Posterior cingulate gyrus (tissue), 11 donors: ENCODE measurements around the gene TDRD7.

Experiments
- DNase-seq, 10 donors: peaks; one replicate each; pipeline versions ENCODE4 v3.0.0 to v3.0.0-alpha.2; 2020 to 2021; ENCODE audit warnings: mixed read lengths in 3 of 10
- intact Hi-C: fragments of 100-400 bp; cut with DNase I; formaldehyde crosslinking; loops from one replicate; pipeline ENCODE4 v1.15.1; 2023

The TDRD7 gene

DNA sequence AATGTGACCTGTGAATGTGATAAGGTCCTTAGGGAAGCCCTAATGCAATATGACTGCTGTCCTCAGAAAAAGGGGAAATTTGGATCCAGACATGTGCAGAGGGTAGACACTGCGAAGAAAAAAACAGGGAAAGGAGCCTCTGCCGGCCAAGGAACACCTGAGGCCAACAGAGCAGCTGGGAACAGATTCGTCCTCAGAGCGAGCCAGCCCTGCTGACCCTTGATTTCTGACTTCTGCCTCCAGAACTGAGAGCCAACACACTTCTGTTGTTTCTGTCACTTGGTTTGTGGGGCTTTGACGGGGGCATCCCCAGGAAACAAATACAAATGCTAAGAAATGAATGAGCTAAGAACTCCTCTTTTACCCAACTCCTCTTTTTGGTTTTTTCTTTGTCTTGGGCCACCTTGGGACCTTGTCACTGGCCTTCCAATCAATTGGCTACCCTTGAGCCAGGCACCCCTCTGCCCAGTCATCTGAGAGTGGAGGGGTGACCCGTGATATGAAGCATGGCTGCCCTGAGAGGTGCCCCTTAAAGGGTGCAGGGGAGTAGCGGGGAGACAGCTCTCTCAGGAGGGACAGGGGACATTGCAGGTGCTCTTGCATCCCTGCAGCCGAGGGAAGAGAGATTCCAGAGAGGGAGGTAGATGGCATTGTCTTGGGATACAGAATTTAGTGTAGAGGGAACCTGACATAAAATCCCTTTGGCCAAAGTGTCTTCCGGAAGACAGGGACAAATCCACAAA lies 106.4 kb downstream of the TDRD7 start:
- intact Hi-C loops = no loop called here
- no peak for DNase-seq

DNA sequence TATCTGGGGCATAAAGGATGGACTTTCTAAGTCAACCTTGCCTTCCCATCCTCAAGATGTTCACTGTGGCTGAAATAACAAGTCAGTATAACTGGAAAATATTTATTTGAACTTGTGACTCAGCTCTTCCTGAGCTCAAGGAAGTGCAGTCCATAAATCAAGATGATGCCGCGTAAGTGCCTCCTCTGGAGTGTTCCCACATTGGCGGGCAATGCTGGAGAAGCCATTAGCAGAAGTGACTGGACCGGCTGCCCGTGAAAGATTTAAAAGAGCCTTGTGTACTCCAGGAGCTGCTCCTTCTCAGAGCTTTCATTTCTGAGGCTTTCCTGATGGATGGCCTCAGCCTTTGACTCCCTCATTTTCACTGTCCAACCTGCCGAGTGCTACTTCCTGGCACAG lies 107.0 kb downstream of the TDRD7 start:
- intact Hi-C loops = no loop called here
- DNase-seq = no peak

DNA sequence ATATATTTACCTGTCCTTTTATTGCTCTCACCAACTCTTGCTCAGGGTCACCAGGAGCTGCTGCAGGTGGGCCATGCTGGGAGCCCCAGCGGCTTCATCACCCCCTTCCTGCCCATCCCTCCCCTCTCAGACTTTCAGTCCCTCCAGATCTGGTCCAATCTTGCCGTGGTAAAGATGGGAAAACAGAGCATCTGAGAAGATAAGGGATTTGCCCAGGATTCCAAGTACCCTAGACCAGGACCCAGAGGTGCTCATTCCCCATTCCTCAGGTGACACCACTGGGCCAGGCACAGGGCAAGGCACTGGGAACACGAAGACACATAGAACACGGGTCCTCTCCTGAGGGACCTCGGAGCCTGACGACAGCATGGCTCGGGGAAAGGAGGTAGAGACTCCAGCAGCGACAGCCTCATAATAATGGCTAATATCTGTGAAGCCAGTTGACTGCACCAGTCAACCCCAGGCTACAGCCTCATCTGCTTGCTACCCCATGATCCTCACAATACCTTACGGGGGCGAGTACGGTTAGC lies 107.6 kb downstream of the TDRD7 start:
- no peak for DNase-seq
- intact Hi-C loops = no loop called here

DNA sequence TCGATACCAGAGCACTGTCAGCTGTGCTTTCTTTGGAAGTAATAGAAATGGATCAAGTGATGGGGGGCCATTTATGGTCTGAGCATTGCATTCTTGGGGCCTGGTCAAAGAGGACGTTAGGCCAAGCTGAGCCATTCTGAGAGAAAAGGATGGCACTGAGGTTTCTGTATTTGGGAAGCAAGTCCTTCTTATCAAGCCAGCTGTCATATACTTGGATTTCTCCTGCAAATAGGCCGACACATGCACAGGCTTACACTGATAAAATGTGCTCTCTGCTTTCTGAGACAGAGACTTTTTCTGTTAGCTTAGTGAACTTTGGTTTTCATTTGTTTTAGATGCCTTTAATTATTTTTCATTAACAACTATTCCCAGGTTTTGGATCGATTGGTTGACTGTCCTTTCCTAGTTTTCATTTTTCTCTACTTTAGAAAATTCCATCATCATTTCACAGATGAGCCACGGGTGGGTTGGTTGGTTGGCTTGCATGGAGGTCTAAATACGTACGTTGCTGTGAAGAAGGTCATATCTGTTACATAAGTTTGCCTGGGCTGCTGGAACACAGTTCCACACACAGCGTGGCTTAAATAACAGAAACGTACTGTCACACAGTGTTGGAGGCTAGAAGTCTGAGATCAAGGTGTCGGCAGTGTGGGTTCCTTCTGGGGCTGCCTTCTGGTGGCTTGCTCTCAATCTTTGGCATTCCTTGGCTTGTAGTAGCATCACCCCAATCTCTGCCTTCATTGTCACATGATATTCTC lies 109.9 kb downstream of the TDRD7 start:
- peak in 1 of 10 donors; percentile 50 for DNase-seq

DNA sequence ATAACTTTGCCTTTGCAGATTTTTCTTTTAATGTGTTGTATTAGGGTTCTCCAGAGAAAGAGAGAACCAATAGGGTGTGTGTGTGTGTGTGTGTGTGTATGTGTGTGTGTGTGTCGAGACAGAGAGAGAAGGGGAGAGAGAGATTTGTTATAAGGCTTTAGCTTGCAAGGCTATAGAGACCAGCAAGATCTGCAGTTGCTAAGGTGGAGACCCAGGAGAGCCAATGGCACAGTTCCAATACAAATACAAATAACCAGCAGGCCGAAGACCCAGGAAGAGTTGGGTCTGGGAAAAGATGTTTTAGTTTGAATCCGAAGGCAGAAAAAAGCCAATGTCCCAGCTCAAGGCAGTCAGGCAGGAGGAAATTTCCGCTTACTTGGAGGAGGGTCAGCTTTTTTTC lies 112.5 kb downstream of the TDRD7 start:
- intact Hi-C loops = no loop called here
- no peak for DNase-seq

More for the DNA sequence above, 109.9 kb downstream of the TDRD7 start:
- intact Hi-C loops = no loop called here

DNA sequence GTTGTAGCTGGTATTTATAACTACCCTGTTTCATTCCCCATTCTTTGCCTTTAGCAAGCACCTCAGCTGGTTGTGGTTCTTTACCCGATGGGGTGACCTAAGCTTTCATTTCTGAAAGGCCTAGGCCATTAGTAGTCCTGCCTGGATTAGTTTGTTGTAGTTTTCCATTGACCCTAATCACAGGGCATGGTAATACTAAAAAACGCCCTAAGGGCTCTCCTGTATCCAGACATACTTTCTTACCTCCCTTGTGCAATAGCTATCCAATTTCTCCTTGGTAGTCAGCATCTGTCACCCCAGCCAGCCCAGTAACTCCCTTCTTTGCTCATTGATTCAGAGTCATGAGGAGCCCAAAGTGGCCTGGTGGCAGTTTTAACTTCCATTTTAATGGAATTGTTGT lies 113.6 kb downstream of the TDRD7 start:
- DNase-seq = no peak
- intact Hi-C loops = no loop called here

DNA sequence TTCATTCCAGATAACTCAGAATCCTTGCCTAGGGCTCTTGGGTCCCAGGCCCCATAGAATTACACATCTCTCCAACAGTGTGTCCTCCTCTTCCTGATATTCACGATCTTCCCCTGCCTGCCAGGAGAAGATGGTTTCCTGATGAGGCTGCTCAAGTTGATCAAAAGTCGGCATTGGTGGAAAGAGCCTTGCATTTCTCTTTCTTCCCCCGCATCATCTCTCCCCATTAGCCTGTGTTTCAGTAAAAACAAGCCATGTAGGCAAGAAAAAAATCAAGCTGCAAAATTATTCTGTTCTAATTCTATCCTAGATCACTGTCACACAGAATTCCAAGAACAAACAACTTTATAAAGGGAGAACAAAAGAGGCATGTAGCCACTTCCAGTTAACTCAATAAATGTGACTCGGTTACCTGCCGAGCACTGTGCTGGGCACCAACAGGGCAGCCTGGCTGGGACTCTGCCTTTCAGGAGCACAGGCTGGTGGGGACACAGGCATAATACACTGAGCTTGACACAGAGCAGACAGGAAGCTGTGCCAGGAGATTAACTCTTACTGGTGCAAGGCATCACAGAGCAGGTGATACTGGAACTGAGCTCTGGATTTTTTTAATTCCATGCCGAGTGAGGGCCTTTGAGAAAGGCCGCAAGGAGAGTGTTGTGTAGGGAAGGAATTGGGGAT lies 115.1 kb downstream of the TDRD7 start:
- intact Hi-C loops = no loop called here
- peak in 1 of 10 donors; percentile 49 for DNase-seq

DNA sequence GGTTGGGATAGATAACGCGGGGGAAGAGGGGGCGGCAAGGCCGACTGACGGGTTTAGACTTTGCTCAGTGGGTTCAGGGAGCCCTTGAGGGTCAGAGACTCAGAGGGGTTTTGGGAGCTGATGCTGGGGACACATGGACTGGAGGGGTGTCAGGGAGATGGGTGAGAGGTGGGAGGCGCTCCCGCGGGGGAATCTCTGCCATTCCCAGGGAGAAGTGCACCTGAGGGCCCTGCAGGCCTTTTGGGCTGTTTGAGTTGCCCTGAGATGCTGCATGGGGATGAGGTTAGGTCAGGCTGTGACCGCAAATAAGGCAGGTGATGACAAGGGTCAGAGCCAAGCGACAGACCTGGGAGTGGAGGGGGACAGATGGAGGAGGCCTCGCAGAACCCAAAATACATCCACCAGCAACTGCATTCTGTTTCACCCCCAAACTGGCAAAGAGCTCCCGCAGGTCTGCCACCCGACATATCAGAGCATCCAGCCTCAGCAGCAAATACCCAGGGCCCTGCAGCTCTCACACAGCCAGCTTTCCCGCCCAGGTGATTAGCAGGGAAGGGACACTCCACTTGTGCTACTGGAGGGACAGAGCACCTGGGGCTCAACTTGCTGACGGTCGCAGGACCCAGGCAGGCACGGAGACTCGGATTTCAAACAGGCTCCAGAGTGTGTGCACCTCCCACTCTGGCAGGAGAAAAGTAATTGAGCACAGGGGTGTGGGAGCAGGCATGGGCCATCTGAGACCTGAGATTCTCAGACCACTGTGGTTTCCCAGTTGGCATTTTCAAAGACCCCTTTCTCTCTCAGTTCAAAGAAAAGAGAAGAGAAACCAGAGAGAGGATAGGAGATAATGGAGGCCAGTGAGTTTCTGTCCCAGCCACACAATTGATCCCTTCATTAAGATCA lies 116.0 kb downstream of the TDRD7 start:
- intact Hi-C loops = no loop called here
- peak in 1 of 10 donors; percentile 67 for DNase-seq

DNA sequence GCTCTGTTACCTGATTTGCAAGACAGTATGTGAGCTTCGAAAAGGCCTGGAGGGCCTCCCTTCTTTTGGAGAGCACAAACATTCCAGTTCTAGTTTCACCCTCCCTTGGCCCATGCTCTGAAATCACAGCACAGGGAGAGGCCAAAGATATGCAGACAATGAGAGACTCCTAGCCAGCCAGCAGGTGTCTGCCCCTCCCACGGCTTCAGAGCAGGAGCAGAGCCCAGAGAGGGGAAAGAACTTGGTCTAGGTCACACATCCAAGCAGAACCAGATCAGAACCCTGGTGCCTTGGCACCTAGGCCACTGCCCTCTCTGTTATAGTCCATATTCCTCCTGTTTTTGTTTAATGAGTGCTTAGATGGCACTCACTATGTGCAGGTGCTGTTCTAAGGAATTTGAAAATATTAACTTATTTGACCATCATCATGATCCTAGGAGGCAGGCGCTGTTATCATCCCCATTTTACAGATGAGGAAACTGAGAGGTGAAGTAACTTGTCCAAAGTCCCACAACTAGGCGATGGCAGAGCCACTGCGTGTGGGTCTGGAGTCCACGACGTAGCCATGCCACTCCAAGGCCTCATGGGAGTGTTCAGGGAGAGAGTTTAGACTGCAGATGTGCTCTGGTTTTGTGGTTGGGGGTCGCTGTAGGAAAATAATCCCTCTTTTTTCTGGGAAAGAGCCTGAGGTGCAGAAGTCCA lies 116.8 kb downstream of the TDRD7 start:
- DNase-seq = peak in 1 of 10 donors; percentile 55
- intact Hi-C loops = no loop called here

DNA sequence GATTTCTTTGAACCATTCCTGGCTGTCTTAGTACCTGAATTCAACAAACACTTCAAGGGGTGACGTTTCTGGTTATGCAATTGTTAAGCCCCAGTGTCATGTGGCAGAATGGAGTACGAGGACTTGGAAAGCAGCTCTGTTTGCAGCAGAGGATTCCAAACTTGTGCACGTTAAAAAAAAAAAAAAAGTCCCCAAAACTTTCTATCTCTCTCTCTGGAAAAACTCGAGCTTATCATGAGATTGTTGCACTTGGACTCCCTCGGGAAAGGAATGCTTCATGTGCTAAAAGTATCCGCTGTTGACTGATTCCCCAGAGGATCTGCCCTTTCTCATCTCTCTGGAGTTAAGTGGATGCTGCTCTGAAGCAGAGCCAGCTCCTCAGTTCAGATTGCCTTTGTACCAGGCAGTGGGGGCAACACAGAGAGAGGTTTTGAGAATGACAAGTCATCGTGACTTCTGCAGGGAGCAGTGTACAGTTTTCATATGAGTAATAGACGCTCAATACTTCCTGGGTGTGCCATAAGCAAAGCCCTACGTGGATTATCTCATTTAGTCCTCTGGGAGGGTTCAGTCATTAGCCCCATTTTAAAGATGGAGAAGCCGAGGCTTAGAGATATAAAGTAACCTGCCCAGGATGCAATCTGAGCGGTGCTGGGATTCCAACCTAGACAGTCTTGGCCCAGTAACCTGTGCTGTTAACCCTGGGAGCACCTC lies 117.6 kb downstream of the TDRD7 start:
- DNase-seq = peak in 1 of 10 donors; percentile 7
- intact Hi-C loops = no loop called here

DNA sequence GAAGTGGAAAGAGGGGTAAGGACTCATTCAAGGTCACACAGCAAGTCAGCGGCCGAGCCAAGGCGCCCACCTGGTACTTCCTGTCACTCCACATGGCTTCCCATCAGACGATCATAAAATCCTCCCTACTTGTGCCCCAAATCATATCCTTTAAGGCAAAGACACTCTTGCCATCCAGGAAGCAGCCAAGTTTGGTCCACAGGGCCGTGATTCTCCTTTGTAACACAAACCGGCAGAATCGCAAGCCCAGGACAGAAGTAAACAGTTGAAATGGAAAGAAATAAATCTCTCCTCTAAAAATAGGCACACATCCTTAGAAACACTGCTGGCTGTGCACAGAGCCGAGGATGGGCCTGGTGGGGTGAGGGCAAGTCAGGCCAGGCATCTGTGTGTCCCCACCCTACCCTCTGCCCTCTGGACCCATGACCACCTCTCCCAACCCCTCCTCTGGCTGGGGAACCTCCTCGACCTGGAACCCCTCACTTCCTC lies 120.0 kb downstream of the TDRD7 start:
- intact Hi-C loops = no loop called here
- peak in 1 of 10 donors; percentile 42 for DNase-seq

DNA sequence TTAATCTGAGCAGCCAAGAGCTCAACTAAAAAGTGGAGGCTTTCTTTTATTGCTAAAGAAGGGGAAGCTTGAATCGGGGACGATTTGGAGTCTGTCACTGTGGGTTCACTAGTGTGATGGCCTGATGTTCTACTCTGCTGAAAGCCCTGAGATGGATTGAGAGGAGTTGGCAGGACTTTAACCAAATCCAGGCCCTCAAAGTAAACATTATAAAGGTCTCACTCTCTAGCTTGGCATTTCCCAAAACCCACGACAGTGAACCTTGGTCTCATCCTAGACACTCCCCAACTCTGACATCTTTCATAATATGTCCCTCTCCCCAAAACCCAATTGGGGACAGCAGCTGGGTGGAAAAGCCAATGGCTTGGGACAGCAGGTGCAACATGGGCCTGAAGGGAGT lies 122.3 kb downstream of the TDRD7 start:
- DNase-seq = no peak
- intact Hi-C loops = no loop called here

DNA sequence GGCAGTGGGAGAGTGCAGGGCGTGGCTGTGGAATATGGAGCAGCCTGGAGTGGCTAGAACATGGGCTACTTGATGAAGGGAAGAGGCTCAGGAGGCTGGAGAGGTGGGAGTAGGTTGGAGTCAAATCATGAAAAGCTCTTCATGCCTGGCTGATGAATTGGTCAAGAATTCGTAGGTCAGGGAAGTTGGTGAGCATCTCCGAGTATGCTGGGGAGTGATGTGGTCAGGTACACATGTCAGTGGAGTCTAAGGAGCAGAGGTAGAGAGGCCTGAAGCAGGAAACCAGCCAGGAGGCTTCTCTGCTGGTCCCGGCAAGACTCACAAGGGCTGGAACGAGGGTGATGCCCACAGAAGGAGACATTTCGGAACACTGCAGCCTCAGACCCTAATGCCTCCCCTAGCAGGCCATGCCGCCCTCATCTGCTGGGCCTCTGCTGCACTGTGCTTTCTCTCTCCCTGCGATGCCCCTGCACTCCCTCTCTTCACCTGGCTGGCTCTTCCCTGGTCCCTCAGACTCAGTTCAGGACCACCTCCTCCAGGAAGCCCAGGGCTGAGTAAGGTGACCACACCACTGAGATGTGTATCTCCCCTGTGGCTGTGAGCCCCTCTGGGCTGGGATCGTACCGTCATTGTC lies 123.2 kb downstream of the TDRD7 start:
- DNase-seq = peak in 1 of 10 donors; percentile 54
- intact Hi-C loops = no loop called here

DNA sequence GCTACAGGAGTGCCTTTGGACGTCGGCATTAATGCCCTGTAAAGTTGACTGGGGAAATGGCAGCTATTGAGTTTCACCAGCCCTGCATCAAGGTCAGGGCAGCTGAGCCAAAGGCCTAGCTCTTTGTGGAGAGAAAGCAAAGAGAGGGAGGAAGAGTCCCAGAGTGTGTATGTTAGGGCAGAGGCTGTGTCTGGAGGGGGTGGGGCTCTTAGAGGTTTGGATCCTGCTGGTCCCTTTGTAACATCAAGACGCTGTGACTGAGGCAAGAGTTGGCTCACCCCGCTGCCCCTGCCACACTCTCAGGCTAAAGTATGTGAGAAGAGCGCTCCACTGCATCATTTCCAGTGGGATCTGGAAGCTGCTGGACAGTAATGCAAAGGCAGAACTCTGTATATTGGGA lies 123.9 kb downstream of the TDRD7 start:
- peak in 1 of 10 donors; percentile 40 for DNase-seq
- intact Hi-C loops = no loop called here

DNA sequence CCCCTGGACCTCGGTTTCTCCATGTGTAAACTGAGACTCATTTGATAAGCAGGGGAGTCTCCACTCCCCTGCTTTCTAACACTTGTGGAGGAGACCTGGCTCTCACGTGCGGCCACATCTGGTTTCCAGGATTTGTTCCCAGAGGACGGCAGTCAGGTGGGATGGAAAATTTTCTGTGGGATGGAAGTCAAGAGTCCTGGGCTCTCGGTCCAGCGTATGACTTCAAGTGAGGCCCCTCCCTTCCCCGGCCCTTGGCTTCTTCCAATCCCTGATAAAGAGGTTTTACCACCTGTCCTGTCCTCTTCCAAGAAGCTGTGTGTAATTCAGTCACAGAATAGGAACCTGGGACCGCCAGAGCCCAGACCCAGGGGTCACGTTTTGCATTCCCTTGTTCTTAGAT lies 124.6 kb downstream of the TDRD7 start:
- intact Hi-C loops = no loop called here

DNA sequence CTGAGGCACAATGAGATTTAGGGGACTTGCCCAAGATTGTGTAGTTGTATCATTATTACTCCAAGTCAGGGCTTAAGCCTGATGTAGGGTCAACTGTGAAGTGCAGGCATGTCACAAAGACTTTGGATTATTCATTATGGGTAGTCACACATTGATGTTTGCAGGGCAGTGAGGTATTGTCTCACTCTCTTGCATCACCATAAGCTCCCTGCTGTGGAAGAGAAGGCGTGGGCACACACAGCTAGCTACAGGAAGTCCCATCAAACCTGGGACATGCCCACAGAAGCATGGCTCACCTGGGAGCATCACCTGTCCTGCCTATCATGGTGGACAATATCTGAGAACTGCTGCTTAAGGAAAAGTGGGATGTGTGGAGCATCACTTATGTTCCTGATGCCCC lies 131.7 kb downstream of the TDRD7 start:
- intact Hi-C loops = no loop called here

More for the DNA sequence above, 124.6 kb downstream of the TDRD7 start:
- DNase-seq = peak in 1 of 10 donors; percentile 41

DNA sequence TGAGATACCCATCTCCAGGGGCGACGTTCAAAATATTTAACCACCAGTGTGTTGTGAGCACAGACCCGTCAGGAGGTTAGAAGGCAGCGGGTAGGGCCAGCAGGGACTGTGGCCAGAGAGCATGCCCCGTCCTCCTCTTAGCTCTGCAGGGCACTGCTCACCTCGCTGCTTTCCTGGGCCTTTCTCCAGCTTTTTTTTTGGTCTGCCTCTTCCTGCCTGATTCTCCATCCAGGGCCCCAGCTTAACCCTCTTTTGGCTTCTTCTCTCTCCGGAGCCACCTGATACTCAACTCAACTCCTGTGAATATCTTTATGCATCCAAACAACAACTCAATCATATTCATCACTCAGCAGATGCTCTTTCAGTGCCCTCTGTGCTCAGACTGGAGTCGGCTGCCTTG lies 133.6 kb downstream of the TDRD7 start:
- intact Hi-C loops = no loop called here
- DNase-seq = peak in 1 of 10 donors; percentile 24

More for the DNA sequence above, 131.7 kb downstream of the TDRD7 start:
- peak in 1 of 10 donors; percentile 35 for DNase-seq
